22Rv1 (cell line): Measurements from ENCODE around the gene ADIPOR2.
"Not testable (repeated sequence)": the region's sequence is repeated elsewhere in the genome, so short reads cannot be mapped to it uniquely, and the experiment has no call there.

ENCODE experiments used
- H3K27ac ChIP-seq: fragments of 450-650 bp; 2 replicates; pipeline ENCODE4 v1.5.1; 2017
- CTCF ChIP-seq: fragments of 450-650 bp; IDR thresholded peaks from 2 replicates; pipeline ENCODE4 v1.5.1; 2017; ENCODE audit warnings: mild to moderate bottlenecking
- ZFX ChIP-seq: fragments of 450-650 bp; IDR thresholded peaks from 2 replicates; pipeline ENCODE4 v1.6.1; 2017; ENCODE audit warnings: antibody characterized with exemption, borderline replicate concordance

ADIPOR2 gene

GRCh38 chr12:1706632-1706980, 15.7 kb downstream of the ADIPOR2 start:
- no peak overlapping the region for H3K27ac ChIP-seq

GRCh38 chr12:1707051-1707450, 16.2 kb downstream of the ADIPOR2 start:
- no peak overlapping the region for H3K27ac ChIP-seq
- no peak for TF ChIP-seq CTCF
- TF ChIP-seq ZFX = no peak

More at GRCh38 chr12:1706632-1706980, 15.7 kb downstream of the ADIPOR2 start:
- TF ChIP-seq ZFX (no peak), CTCF (no peak)

DNA sequence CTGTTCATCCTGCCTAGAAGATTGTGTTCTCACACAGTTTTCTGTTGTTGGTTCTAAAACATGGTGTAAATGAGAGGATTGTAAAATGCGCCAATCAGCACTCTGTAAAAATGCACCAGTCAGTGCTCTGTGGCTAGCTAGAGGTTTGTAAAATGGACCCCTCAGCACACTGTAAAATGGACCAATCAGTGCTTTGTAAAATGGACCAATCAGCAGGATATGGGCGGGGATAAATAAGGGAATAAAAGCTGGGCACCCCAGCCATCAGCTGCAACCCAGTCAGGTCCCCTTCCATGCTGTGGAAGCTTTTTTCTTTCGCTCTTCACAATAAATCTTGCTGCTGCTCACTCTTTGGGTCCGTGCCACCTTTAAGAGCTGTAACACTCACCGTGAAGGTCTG, 19.1 kb downstream of the ADIPOR2 start:
- not testable (repeated sequence) for H3K27ac ChIP-seq

- H3K27ac ChIP-seq = not testable (repeated sequence)
Observed at GRCh38 chr12:1710870-1711269, 20.0 kb downstream of the ADIPOR2 start.

- H3K27ac ChIP-seq = not testable (repeated sequence)
Observed at GRCh38 chr12:1711536-1712211, 20.8 kb downstream of the ADIPOR2 start.

GRCh38 chr12:1712305-1712704, 21.4 kb downstream of the ADIPOR2 start:
- not testable (repeated sequence) for H3K27ac ChIP-seq

DNA sequence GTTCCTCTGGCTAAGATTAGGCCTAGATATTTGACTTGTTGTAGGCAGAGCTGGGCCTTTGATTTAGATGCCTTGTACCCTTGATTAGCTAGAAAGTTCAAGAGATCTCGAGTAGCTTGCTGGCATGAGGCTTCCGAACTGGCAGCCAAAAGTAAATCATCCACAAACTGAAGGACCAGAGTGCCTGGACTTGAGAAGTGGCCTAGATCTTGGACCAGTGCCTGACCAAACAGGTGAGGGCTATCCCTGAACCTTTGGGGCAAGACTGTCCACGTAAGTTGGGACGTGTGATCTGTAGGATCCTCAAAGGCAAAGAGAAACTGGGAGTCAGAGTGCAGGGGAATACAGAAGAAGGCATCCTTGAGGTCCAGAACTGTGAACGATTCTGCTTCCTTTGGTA, 22.0 kb downstream of the ADIPOR2 start:
- not testable (repeated sequence) for H3K27ac ChIP-seq

DNA sequence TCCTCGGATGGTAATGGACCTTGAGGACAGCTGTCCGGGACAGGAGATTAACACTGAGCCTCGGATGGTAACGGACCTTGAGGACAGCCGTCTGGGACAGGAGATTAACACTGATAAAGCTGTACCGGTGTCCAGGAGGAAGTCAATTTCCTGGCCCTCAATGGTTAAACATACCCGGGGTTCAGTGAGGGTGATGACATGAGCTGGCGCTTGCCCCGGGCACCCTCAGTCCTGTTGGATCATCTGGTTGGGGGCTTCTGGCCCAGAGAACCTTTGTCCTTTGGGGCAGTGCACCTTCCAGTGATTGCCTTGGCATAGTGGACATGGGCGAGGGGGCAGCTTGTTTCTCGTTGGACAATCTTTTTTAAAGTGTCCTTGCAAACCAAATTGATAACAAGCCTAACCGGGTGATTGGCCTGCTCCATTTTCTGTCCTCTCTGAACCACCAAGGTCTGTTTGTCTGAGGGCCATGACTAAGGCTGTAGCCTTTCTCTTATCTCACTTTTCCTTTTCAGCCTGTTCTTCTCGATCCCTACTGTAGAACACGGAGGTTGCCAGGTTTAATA, 23.0 kb downstream of the ADIPOR2 start:
- not testable (repeated sequence) for H3K27ac ChIP-seq

GRCh38 chr12:1715459-1715858, 24.6 kb downstream of the ADIPOR2 start:
- not testable (repeated sequence) for H3K27ac ChIP-seq

DNA sequence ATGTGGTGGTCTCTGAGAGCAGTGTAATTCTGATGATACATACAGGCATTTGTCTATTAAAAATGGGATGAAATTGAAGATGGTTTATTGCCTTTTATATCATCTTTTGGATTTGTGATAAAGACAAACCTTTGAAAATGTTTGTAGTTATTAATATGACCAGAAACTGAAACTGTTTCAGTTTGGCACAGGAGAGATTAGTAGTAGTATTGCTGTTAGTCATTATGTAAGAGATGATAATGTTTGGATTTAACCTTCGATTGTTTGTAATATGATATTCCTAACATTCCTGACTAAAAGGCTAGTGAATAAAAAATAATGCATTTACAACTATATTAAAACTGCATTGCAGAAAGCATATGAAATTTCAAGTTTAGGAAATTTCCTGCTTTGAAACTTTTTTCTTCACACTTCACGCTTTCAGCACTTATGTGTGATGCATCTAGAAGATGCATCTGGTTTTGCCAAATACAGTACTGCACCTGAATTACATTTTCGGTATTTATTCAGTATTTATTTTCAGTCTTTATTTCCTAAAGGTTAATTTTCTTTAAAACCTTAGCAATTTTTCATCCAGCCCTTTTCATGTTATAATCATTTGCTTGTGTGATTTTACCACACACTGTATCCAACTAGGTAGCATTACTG, 25.5 kb downstream of the ADIPOR2 start:
- TF ChIP-seq CTCF = no peak
- no peak for TF ChIP-seq ZFX
- no peak overlapping the region for H3K27ac ChIP-seq

GRCh38 chr12:1716911-1717310, 26.0 kb downstream of the ADIPOR2 start:
- TF ChIP-seq CTCF (no peak), ZFX (no peak)
- no peak overlapping the region for H3K27ac ChIP-seq
